ENCODE data around the gene INMT.

DNA sequence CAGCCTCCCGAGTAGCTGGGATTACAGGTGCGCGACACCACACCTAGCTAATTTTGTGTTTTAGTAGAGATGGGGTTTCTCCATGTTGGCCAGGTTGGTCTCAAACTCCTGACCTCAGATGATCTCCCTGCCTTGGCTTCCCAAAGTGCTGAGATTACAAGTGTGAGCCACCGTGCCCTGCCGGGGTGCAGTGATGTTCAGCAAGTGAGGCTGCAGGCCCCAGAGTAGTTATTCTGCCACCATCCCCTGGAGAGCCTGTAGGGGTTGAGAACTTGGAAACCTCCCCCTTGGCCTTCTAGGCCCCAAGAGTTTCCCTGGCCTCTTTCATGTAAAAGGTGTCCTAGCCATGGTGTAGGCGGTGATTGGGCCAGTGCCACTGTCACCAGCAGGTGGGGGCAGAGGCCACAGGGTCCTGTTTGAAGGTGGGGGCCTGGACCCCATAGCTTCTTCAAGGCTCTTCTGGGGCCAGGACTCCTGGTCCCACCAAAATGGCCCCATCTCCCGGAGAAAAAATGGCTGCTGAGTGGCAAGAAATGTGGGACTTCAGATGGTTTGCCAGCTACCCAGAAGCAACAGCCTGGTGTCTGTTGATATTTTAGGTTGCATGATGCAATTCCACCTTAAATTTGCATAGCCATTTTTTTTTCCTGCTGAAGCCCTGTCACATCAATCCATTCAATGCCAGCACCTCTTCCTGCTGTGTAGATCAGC, 25.5 kb upstream of the INMT start:
- TF ChIP-seq, protein P1, sequence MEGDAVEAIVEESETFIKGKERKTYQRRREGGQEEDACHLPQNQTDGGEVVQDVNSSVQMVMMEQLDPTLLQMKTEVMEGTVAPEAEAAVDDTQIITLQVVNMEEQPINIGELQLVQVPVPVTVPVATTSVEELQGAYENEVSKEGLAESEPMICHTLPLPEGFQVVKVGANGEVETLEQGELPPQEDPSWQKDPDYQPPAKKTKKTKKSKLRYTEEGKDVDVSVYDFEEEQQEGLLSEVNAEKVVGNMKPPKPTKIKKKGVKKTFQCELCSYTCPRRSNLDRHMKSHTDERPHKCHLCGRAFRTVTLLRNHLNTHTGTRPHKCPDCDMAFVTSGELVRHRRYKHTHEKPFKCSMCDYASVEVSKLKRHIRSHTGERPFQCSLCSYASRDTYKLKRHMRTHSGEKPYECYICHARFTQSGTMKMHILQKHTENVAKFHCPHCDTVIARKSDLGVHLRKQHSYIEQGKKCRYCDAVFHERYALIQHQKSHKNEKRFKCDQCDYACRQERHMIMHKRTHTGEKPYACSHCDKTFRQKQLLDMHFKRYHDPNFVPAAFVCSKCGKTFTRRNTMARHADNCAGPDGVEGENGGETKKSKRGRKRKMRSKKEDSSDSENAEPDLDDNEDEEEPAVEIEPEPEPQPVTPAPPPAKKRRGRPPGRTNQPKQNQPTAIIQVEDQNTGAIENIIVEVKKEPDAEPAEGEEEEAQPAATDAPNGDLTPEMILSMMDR (IDR thresholded peaks at IDR 0.05; ENCODE audit: low read depth, low read length, missing input control) = no peak
- TF ChIP-seq, protein P2, sequence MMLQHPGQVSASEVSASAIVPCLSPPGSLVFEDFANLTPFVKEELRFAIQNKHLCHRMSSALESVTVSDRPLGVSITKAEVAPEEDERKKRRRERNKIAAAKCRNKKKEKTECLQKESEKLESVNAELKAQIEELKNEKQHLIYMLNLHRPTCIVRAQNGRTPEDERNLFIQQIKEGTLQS (IDR thresholded peaks at IDR 0.05) = no peak
- TF ChIP-seq TAF1 (conservative IDR thresholded peaks at IDR 0.05) (no peak), FOXA1 (IDR thresholded peaks at IDR 0.05) (no peak), MAX (IDR thresholded peaks at IDR 0.05) (no peak), HNF4G (IDR thresholded peaks at IDR 0.05) (no peak), HNF4A (conservative IDR thresholded peaks at IDR 0.05) (no peak)
